Activated T-cell treated with anti-CD3 and anti-CD28 coated beads, Interleukin-2, amount 50 U/mL, for 1 hour (primary cell): Measurements from ENCODE around the gene MYO1H.
A peak's percentile ranks its signal among the peaks of the same experiment; 100 is the strongest.
"Not testable (repeated sequence)": the region's sequence is repeated elsewhere in the genome, so short reads cannot be mapped to it uniquely, and the experiment has no call there.

Experiments used
- DNase-seq: peaks from one replicate; pipeline ENCODE4 v3.0.0-alpha.2; 2020

MYO1H gene

DNA sequence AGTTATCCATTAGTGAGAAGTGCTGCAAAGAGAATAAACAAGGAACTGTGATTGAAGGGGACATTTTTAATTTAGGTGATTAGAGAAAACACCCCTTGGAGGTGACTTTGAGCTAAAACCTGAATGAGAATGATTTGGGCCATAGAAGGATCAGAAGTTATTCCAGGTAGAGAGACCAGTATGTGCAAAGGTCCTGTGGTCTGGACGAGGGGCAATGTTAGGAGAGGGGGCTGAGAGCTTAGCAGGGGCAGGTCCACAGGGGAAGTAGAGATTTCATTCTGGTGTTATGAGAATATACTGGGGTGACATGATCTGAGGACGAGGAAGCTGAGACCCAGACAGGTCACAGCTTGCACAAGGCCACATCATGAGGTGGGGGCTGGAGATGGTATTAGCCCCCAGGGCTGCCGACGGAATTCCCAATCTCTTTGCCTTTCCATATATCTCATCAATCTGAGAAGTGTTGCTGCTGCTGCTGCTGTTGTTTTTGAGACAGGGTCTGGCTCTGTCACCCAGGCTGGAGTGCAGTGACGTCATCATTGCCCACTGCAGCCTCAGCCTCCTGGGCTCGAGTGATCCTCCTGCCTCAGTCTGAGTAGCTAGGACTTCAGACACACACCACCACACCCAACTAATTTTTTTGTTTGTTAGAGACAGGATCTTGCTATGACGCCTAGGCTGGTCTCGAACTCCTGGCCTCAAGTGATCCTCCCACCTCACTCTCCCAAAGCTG, 73.8 kb downstream of the MYO1H start:
- DNase-seq: no peak

GRCh38 chr12:109422251-109422650, 74.6 kb downstream of the MYO1H start:
- DNase-seq: no peak

DNA sequence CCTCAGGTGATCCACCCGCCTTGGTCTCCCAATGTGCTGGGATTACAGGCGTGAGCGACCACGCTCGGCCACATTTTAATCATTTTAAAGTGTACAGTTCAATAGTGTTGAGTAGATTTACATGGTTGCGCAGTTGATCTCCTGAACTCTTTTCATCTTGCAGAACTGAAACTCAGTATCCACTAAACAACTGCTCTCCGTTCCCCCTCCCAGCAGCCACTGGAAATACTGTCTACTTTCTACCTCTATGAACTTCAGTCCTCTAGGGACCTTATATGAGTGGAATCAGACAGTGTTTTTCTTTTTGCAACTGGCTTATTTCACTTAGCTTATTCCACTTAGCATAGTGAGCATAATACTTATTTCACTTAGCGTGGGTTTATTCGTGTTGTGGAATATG, 75.7 kb downstream of the MYO1H start:
- DNase-seq: no peak

DNA sequence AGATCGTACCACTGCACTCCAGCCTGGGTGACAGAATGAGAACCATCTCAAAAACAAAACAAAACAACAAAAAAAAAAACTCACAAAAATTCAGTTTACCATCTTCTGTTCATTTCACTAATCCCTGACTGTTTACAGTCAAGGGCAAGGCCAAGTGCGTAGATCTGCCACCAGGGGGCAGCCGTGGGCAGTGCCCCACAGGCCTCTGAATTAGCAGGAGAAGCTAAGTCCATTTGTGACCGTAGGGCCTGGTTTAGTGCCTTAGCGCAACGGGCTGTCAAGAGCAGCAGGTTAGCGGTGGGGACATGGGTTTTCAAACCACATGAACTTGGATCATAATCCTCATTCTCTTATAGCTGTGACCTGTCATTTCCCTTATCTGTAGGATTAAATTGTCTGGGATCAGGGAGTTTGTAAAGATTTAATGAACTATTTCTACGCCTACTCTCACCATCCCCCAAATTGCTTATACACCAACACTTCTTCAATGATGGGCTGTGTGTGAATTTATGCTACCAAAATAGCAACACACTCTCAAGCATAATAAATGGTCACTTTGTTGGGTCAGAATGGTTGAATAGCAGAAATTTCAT, 80.4 kb downstream of the MYO1H start:
- DNase-seq: peak; percentile 73

GRCh38 chr12:109428804-109429203, 81.1 kb downstream of the MYO1H start:
- not testable (repeated sequence) for DNase-seq

GRCh38 chr12:109430244-109430643, 82.5 kb downstream of the MYO1H start:
- DNase-seq: no peak

- DNase-seq: no peak
Measured at GRCh38 chr12:109432431-109432830, 84.7 kb downstream of the MYO1H start.

DNA sequence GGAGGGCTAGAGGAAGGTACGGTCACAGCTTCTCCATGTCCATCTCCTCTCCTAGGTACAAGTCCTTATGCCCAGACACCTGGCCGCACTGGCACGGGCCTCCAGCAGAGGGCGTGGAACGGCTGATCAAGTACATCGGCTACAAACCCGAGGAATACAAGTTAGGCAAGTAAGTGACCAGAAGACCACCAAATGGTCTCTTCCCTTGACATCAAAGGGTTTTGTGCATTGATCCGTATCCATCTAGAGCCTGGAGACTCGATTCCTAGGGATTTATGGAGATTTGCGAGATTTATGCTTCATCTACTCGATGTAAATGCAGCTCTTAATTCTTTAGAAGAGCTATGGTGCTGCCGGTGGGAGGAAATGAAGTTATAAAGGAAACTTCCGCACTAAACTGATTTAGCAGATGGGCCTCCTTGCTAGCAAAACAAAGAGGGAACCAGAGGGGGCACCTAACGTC, 85.2 kb downstream of the MYO1H start:
- DNase-seq: peak; percentile 75

GRCh38 chr12:109433618-109434017, 85.9 kb downstream of the MYO1H start:
- DNase-seq: no peak

DNA sequence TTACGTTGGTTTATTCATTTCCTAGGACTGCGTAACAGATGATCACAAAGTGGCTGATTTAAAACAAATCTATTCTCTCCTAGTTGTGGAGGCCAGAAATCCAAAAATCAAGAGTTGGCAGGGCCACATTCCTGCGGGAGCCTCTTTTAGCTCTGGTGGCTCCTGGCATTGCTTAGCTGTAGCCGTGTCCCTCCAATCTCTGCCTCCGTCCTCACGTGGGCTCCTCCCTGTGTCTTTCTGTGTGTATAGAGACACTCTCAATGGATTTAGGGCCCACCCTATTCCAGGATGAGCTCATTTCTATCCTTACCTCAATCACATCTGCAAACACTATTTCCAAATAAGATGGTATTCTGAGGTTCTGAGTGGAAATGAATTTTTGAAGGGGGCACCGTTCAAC, 86.9 kb downstream of the MYO1H start:
- DNase-seq: no peak

- DNase-seq: no peak
Measured at GRCh38 chr12:109435428-109436187, 87.9 kb downstream of the MYO1H start.

DNA sequence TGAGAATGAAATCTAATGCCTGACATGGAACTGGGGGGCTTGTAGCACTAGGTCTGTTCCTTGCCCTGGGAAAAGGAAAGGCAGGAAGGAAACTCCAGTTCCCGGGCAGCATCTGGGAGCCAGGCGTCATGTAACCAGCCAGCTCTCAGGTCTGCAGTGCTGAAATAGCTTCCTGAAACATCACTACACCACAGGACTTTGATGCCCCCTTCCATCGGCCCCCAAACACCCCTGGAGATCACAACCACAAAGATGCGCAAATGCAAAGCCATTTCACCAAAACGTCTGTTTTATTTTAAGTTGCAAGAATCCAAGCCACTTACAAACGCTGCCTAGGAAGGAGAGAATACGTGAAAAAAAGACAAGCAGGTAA, 88.5 kb downstream of the MYO1H start:
- DNase-seq: no peak

DNA sequence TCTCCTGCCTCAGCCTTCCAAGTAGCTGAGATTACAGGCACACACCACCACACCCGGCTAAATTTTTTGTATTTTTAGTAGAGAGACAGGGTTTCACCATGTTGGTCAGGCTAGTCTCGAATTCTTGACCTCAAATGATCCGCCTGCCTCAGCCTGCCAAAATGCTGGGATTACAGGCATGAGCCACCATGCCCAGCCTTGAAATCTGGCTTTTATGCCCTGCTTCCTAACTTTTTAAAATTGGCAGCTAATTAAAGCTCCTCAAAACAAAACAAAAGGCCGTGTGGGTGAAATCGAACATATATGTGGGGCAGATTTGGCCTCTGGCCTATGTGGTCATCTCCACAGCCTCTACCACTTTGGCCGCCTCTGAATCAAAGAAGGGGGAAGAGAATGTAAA, 91.5 kb downstream of the MYO1H start:
- no peak for DNase-seq

- not testable (repeated sequence) for DNase-seq
Measured at GRCh38 chr12:109439951-109440350, 92.3 kb downstream of the MYO1H start.

- no peak for DNase-seq
Measured at GRCh38 chr12:109440851-109441490, 93.3 kb downstream of the MYO1H start.

DNA sequence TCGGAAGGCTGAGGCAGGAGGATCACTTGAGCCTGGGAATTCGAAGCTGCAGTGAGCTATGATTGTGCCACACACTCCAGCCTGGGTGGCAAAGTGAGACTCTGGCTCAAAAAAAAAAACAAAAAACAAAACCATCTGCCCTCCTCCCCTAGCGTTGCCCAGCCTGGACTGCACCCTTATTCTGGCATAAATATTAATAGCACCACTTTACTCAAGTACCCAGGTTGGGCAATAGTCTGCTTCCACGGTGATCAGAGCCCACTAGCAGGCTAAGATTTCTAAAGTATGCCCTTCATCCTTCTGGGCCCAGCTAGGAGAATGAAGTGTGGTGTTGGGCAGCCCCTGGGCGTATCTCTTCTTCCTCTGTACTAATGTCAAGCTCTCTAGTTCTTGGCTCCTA, 96.1 kb downstream of the MYO1H start:
- no peak for DNase-seq

DNA sequence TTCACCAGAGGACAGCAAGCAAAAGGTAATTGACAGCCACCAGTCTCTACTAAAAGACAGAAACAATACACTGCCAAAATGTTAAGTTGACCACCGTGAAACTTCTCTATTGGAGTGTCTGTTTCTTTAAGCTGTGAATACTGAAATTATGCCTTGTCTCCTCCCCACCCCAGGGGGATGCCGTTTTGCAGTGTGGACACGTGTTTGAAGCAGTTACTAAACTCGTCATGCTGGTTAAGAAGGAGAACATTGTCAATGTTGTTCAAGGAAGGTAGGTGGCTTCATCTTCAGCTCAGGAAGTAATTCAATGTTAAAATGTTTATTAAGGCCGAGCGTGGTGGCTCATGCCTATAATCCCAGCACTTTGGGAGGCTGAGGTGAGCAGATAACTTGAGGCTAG, 96.6 kb downstream of the MYO1H start:
- no peak for DNase-seq

GRCh38 chr12:109445191-109445609, 97.5 kb downstream of the MYO1H start:
- DNase-seq: no peak

GRCh38 chr12:109446869-109447268, 99.2 kb downstream of the MYO1H start:
- no peak for DNase-seq

DNA sequence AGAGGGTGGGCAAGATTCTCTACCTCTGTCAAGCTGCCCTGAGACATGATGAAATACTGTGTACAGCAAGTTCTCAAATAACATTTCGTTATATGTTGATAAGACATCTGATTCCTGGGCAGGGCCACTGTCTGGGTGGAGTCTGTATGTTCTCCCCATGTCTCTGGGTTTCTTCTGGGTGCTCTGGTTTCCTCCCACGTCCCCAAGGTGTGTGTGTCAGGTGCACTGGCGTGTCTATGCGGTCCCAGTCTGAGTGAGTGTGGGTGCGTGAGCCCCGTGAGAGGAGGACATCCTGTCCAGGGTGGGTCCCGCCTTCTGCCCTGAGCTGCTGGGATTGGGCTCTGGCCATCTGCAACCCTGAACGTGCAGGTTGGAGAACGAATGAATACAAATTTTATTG, 99.8 kb downstream of the MYO1H start:
- no peak for DNase-seq

DNA sequence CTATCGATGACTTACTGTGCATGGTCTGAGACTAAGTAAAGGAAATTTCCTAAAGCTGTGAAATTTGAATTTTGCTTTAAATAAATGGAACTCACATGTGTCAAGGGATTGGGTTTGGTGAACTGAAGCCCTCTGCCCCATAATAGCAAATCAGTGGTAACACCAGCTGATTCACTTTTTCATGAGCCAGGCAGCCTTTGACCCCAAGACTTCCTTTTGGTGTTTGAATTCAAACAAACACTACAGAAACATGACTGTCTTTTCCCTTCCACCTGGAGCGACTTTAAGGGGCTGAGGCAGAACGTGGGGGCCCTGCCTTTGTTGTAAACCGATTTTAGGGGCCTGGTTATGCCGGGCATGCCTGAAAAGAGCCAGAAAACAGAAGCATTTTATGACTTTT, 100.6 kb downstream of the MYO1H start:
- DNase-seq: no peak

DNA sequence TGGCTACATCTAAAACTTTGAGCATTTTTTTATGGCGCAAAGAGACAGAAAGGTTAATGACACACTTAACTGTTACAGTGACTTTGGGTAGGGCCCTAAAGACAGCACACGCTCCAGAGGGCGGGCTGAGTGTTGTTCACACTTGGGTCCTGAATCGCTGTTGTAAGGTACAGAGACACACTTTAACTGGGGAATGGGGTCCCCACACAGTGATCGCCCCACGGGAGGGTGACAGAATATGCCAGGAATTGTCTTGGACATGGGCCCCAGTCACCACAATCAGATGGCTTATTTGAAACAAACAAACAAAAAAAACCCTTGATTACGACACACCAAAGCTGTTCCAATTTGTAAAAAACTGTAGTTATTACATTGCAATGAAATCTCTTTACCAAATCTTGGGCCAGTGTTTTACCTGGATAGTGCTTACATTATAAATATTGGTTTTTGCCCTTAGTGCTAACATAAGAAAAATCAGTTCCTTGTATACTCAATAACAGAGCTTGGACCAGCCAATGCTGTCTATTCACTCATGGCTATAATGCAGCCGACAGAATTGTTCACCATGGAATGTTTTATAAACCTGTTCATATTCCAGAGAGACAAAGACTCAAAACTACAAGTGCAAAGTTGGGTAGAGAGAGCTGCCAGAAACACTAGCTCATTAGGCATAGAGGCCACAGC, 101.1 kb downstream of the MYO1H start:
- DNase-seq: no peak
